HG03108 (cell line): ENCODE measurements around the gene LAMA4.

Experiments
- ATAC-seq: cut with Tn5 transposase; IDR thresholded peaks from one replicate; pipeline ENCODE4 v1.9.1; 2021; ENCODE audit warnings: moderate library complexity; ENCODE audit not compliant: unreplicated experiment

The LAMA4 gene

DNA sequence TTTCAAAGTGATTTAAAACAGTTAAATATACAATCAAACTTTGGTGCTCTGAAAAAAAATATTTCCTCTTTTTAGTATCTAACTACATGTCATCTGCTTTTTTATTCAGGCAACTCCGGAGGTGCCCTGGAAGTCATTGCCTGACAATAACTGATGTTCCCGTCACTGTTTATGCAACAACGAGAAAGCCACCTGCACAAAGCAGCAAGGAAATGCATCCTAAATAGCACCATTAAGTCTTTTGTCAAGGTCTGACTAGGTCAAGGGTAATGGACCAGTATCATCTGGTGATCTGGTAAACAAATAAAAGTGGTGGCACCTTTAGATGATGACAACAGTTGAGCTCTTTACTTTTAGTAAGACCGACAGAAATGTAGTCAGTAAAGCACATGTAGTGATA, 153.8 kb downstream of the LAMA4 start:
- no peak for ATAC-seq

GRCh38 chr6:112096901-112097300, 157.5 kb downstream of the LAMA4 start:
- no peak for ATAC-seq

DNA sequence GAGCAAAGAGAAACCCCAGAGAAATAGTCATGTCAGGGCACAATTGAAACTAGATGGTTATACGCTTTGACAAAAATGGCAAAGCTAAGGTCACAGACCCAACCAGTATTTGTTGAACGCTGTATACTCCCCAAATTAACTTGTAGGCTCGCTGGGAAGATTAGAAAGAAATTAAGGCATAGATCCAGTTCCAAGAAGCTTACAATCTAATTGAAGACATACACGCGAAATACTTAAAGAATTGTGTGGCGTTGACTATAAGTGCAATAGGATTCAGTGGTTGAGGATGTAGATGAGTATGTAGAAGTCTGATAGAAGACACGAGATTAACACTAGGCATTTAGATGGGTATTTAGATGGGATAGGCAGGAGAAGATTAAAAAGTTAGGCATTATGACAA, 166.5 kb downstream of the LAMA4 start:
- peak; percentile 0 for ATAC-seq

DNA sequence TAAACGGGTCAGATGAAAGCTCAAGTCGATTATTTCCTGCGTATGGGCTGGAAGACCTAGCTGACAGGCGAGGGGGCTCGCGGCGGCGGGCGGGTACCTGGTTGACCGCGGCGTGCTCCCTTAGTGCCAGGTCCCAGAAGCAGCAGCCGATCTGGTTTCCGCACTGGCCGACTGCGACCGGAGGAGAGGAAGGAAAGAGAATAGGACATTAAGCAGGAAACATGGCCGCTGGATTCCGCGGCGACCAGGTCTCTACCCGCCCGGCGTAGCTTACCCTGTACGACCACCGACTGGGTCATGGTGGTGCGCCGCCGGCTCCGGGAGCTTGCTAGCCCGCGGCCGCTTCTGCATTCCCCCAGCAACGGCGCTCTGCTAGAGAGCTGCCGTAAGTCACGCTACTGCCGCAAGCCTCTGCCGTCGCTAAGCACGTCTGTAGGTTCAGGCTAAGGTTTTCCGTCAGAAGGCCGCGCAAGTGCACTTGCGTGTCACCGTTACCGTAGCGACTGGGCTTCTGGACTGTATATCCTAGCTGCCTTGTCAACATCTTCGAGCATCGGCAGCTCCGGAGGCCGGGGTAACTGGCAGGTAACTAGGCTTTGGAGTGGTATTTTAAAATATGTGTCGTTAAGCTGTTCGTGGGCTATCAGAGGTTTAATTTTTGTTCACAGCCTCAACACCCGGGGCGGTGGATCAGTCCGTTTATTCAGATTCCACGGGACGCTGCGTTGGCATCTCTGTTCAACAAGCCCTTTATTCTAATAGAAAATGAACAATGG, 167.0 kb downstream of the LAMA4 start, which contains the start of the genes FAM229B and TUBE1:
Gene FAM229B, plus strand, starts transcription at position 456 of the 776 bp plus-strand sequence. CDS start 11,693 bp downstream, outside the sequence.
Gene TUBE1, minus strand, starts transcription at position 347 of the 776 bp plus-strand sequence. Its CDS starts 48 bp downstream, at position 299.
- ATAC-seq = peak; percentile 98

GRCh38 chr6:112086744-112087135, 167.6 kb downstream of the LAMA4 start:
- ATAC-seq = peak; percentile 19

- no peak for ATAC-seq
These were observed 168.9 kb downstream of the LAMA4 start for GRCh38 chr6:112085286-112086065.

DNA sequence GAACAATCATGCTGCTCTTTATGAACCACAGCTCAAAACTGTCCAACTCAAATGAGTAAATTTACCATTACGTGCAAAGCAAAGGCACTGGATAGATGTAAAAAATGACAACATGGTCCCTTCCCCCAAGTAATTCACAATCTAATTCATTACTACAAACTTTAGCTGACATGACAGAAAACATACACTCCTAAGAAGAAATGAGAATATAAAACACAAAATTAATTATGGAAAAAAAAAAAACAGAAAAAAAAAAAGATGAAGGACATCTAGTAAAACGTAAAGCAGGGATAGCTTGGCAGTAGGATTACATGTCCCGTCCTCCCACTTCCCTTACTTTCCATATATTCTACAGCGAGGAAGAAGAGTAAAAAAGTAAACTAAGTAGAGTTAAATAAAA, 172.8 kb downstream of the LAMA4 start:
- ATAC-seq = no peak

DNA sequence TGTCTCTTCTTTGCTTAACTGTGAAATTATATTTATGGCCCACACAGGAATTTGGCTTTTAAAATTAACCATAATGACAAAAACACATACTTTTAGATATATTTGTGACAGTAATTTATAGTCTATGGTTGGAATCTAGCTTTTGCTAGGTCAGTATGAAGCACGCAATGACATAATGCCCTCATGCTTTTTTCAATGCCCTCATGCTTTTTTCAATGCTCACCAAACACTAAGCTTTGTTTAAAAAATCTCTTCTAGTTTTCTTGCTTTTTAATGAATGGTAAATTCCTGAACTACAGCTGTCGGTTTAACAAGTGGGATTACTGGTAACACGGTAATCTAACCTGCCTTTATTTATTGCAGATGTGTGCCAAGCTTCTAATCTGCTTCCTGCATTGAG, 187.8 kb downstream of the LAMA4 start:
- ATAC-seq = no peak

- ATAC-seq = no peak
These were observed 188.9 kb downstream of the LAMA4 start for GRCh38 chr6:112065426-112065986.

- no peak for ATAC-seq
These were observed 191.4 kb downstream of the LAMA4 start for GRCh38 chr6:112062966-112063365.

GRCh38 chr6:112061605-112062004, 192.8 kb downstream of the LAMA4 start:
- ATAC-seq = no peak
